GM21723 (cell line): Measurements from ENCODE around the gene CLIC4.
"Not testable (repeated sequence)": the region's sequence is repeated elsewhere in the genome, so short reads cannot be mapped to it uniquely, and the experiment has no call there.

Experiments used
- ATAC-seq: cut with Tn5 transposase; IDR thresholded peaks from one replicate; pipeline ENCODE4 v1.9.1; 2021; ENCODE audit warnings: mild to moderate bottlenecking, moderate library complexity; ENCODE audit not compliant: unreplicated experiment

The CLIC4 gene

DNA sequence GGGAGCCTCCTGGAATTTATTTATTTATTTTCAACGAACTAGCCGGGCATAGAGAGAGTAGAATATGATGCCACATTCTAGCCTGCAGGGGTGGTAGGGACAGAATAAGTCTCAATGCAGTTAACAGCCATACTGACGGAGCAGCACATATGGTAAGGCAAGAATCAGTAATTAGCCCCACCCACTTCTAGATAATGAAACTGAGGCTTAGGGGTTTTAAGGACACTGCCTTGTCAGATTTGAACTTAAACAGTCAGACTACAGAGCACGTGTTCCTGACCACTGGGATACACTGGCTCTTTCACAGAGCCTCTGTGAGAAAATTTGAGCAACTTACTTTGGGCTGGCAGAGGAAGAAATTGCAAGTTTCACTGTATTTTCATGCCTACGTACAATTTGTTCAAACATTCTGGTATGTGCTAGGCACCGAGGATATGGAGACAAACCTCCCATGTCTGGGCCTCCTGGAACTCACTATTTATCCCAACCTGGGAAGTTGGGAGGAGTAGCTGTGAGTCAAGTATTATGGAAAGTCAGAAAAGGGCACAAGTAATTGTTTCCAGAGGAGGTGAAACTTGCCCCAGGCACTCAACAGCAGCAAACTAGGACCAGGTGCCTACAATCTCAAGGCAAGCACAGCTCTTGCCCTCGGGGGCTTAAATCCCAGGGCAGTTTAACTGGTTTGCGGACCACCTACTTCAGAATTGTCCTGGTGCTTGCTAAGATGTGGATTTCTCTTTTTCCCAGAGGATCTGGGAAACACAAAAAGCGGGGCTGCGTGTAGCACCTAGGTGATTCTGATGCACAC, 1.6 kb upstream of the CLIC4 start:
- no peak for ATAC-seq

DNA sequence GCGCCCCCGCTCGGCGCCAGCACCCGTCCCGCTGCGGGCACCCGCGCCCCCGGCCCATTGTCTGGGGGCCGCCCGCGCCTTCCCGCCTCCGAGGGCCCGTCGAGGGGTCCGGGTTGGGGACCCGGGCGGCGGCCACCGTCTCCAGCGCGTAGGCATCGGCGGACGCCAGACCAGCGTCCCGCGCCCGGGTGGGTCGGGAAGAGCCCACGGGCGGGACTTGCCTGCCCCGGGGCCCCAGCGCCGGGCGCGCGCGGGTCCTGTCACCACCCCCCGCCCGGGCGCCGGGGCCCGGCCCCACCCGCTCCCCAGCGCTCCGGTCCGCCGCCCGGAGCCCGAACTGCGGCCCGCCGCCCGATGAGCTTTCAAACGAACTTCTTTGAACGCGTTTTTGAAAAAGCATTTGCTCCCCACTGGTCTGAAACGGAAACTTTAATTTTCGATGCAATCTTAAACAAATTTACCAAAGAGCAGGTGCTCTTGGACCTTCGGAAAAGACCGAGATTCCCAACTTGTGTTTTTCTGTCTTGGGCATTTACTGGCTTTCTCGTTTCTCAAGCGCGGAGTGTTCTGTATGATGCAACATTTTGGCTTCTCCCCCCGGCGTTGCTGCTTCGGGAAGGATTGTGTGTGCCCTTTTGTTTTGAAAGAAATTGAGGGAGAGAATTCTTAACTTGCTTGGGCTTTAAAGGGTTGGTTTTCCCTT, 615 bp downstream of the CLIC4 start:
- peak; percentile 9 for ATAC-seq

- no peak for ATAC-seq
Measured at GRCh38 chr1:24748191-24749121, 3.2 kb downstream of the CLIC4 start.

GRCh38 chr1:24749252-24749651, 4.0 kb downstream of the CLIC4 start:
- no peak for ATAC-seq

- ATAC-seq = no peak
Measured at GRCh38 chr1:24749886-24750285, 4.6 kb downstream of the CLIC4 start.

GRCh38 chr1:24751833-24752232, 6.6 kb downstream of the CLIC4 start:
- no peak for ATAC-seq

DNA sequence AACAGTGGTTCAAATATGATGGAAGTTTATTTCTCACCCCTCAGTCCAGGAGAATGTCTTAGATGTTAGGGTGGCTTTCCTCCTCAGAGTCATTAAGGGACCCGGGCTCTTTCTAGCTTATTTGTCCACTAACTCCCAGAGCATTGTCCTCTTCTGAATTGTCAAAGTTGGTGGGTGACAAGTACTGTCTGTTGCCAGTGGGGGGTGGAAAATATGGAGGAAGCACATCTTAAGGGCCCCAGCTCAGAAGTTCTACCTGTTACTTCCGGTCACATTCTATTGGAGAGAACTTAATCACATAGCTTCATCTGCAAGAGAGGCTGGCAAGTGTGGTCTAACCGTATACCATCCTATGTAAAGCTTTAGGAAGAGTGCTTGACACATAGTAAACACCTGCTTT, 7.1 kb downstream of the CLIC4 start:
- ATAC-seq = no peak

- ATAC-seq = no peak
Measured at GRCh38 chr1:24754229-24754628, 9.0 kb downstream of the CLIC4 start.

- ATAC-seq = not testable (repeated sequence)
Measured at GRCh38 chr1:24755323-24755722, 10.1 kb downstream of the CLIC4 start.

DNA sequence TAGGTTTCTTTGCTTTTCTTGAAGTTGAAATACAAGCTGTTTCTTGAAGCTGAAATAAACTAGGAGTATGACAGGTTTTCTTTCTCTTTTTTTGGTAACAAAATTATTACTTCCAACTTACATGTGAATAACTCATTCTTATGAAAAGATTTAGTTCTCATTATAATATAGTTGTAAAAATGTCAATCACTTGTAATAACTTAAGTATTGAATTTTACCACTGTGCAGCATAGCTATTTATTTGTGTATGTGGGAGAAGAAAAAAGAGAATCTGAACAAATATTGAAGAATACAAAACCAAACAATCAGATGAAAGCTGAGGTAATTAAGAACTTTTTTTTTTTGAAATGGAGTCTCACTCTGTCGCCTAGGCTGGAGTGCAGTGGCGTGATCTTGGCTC, 11.1 kb downstream of the CLIC4 start:
- no peak for ATAC-seq

- no peak for ATAC-seq
Measured at GRCh38 chr1:24759492-24759891, 14.2 kb downstream of the CLIC4 start.

DNA sequence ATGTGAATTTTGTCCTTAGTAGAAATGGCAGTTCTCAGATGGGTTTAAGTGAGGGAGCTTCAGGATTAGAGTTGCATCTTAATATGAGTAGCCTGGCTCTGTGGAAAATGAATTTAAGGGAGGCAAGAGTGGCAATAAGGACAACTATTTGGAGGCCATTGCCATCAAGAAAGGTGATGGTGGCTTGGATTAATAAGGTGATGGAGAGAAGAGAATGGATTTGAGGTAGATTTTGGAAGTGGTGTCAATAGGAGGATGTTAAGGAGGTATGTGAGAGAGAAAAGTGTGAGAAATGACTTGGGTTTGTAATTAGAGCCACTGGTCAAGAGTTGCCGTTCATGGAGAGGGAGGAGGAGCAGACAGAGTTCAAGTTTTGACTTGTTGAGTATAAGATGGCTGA, 16.3 kb downstream of the CLIC4 start:
- ATAC-seq = no peak

- ATAC-seq = no peak
Measured at GRCh38 chr1:24762133-24762676, 17.0 kb downstream of the CLIC4 start.

- no peak for ATAC-seq
Measured at GRCh38 chr1:24763671-24764070, 18.4 kb downstream of the CLIC4 start.

GRCh38 chr1:24764439-24764838, 19.2 kb downstream of the CLIC4 start:
- ATAC-seq = no peak

DNA sequence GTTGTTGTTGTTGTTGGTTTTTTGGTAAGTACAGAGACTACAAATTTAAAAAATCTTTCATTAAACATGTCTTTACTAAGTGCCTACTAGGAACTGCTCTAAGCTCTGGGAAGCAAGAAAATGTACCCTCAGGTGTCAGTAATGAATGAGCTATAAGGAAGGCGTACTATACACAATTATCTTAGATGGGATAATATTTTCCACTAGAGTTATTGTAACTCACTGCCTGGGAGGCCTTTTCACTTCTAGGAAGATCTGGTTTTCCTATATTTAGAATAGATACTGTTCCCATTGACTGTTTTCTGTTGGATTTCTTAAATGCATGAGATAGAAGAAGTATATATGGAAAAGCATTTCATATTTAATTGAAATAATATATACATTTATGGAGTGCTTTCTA, 19.6 kb downstream of the CLIC4 start:
- ATAC-seq = no peak

- no peak for ATAC-seq
Measured at GRCh38 chr1:24765308-24765988, 20.2 kb downstream of the CLIC4 start.

DNA sequence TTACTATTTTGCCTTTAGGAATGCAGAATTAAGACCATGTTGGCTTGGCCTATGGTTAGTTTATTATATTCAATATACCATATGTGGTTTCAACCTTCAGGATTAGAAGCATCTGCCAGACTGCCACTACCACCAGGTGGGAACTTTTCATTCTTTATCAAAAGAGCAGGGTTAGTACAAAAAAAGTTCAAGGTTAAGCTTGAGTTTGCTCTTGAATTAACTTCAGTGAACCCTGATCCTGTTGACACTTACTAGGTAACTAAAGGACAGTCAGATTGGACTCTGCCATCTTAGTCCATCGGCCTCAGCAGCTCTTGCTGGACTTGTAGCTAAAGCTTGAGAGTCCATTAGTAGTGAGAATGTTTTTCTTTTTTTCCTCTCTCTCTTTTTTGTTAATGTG, 22.1 kb downstream of the CLIC4 start:
- ATAC-seq = no peak

- ATAC-seq = no peak
Measured at GRCh38 chr1:24768873-24769605, 23.8 kb downstream of the CLIC4 start.
